Kidney (tissue), 14 donors: ENCODE data around the gene C12orf76. TPM values are rescaled to one million over a fixed set of nuclear protein-coding genes. Genes with fewer than 3 reads are reported as not detected.

Source experiments
- DNase-seq, 5 donors: peaks; one replicate each; pipeline ENCODE4 v3.0.0-alpha.2; 2013 to 2020
- FAIRE-seq: peaks from 2 replicates; lab custom pipeline; 2012; peaks lifted over from hg19 to GRCh38; lab: Jason Lieb, UNC
- H3K27ac ChIP-seq, 2 donors: one replicate each; pipeline ENCODE4 v1.7.0; 2013; ENCODE audit warnings: low read depth in 2 of 2, low read length in 2 of 2, inconsistent platforms in 1 of 2
- H3K27me3 ChIP-seq: one replicate; pipeline ENCODE4 v1.7.1; 2013; ENCODE audit warnings: low read length, inconsistent platforms; ENCODE audit not compliant: control insufficient read depth, insufficient read depth
- H3K36me3 ChIP-seq, 3 donors: one replicate each; pipeline versions ENCODE4 v1.7.0 to v1.7.1; 2013; ENCODE audit warnings: low read length in 3 of 3, control low read depth in 1 of 3, inconsistent platforms in 1 of 3; ENCODE audit not compliant: insufficient read depth in 3 of 3, control insufficient read depth in 2 of 3
- H3K4me1 ChIP-seq, 3 donors: one replicate each; pipeline versions ENCODE4 v1.7.0 to v1.7.1; 2013; ENCODE audit warnings: low read length in 3 of 3, inconsistent platforms in 1 of 3, low read depth in 1 of 3; ENCODE audit not compliant: control insufficient read depth in 2 of 3, insufficient read depth in 2 of 3
- H3K4me3 ChIP-seq, 3 donors: one replicate each; pipeline versions ENCODE4 v1.7.0 to v1.8.1; 2013; ENCODE audit warnings: low read length in 3 of 3, control low read depth in 1 of 3, inconsistent platforms in 1 of 3
- H3K9ac ChIP-seq, 3 donors: one replicate each; pipeline versions ENCODE4 v1.7.0 to v1.7.1; 2013; ENCODE audit warnings: low read length in 3 of 3, control low read depth in 1 of 3, inconsistent platforms in 1 of 3
- H3K9me3 ChIP-seq, 3 donors: one replicate each; pipeline versions ENCODE4 v1.7.0 to v1.7.1; 2013; ENCODE audit warnings: low read length in 3 of 3, control low read depth in 1 of 3, inconsistent platforms in 1 of 3; ENCODE audit not compliant: control insufficient read depth in 2 of 3, insufficient read depth in 1 of 3
- intact Hi-C: fragments of 100-400 bp; cut with DNase I; formaldehyde crosslinking; loops from one replicate; pipeline ENCODE4 v1.11.1; 2022
- polyA plus RNA-seq: library from polyadenylated mRNA; stranded (reverse); fragments of 350-450 nt; fragmentation: Illumina TruSeq; extraction: RNeasy Lipid Tissue Mini Kit (QIAGEN cat#74804); gene quantifications from one replicate; pipeline ENCODE4 v1.2.3, GENCODE V29; 2014; ENCODE audit warnings: low read depth, low replicate concordance; ENCODE audit not compliant: insufficient read depth
- total RNA-seq: library from RNA; stranded (reverse); fragmentation: NEBNext Ultra II Directional; extraction: Animal tissue kit (Norgen Biotek cat#: 25700); gene quantifications from one replicate; pipeline ENCODE4 v1.2.1, GENCODE V29; 2021
- TF ChIP-seq, protein P1 (sequence below): IDR thresholded peaks from 3 replicates; pipeline ENCODE4 v1.5.1; 2012; ENCODE audit warnings: mild to moderate bottlenecking, moderate library complexity, borderline replicate concordance; ENCODE audit not compliant: insufficient read depth; ENCODE audit errors: extremely low read depth
- donor health status: control.
- donor health status: control.
- donor health status: control.
- donor health status: control.
- donor health status: control.
- donor health status: DM: yes; HTN: yes; CAD: no.
- donor health status: Normal renal cell carcinoma (clear cell type).

Gene C12orf76
- total and polyA plus RNA-seq, 2 donors from 2014 or later, result 14.6 to 15.8 TPM

- DNase-seq, result no peak
- H3K27ac ChIP-seq, result no peak overlapping the region
- no peak overlapping the region for H3K9ac ChIP-seq
- no peaks in the 10 kb centered on the region for H3K27me3 ChIP-seq
- FAIRE-seq, result no peak
- no peak overlapping the region for H3K4me3 ChIP-seq
- no peaks in the 10 kb centered on the region for H3K9me3 ChIP-seq
- peaks cover 0 to 5% (median 0%) of the 10 kb centered on the region in 3 donors for H3K4me1 ChIP-seq
- intact Hi-C loops, result no loop called here
- no peaks in the 10 kb centered on the region for H3K36me3 ChIP-seq
- TF ChIP-seq, protein P1, sequence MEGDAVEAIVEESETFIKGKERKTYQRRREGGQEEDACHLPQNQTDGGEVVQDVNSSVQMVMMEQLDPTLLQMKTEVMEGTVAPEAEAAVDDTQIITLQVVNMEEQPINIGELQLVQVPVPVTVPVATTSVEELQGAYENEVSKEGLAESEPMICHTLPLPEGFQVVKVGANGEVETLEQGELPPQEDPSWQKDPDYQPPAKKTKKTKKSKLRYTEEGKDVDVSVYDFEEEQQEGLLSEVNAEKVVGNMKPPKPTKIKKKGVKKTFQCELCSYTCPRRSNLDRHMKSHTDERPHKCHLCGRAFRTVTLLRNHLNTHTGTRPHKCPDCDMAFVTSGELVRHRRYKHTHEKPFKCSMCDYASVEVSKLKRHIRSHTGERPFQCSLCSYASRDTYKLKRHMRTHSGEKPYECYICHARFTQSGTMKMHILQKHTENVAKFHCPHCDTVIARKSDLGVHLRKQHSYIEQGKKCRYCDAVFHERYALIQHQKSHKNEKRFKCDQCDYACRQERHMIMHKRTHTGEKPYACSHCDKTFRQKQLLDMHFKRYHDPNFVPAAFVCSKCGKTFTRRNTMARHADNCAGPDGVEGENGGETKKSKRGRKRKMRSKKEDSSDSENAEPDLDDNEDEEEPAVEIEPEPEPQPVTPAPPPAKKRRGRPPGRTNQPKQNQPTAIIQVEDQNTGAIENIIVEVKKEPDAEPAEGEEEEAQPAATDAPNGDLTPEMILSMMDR, result no peak
Measured at GRCh38 chr12:110005319-110005973, 42.9 kb downstream of the C12orf76 start.

- DNase-seq (no peak), FAIRE-seq (no peak)
- H3K36me3 ChIP-seq, result no peaks in the 10 kb centered on the region
- H3K9me3 ChIP-seq, result no peaks in the 10 kb centered on the region
- intact Hi-C loops, result no loop called here
- no peaks in the 10 kb centered on the region for H3K27me3 ChIP-seq
- no peak overlapping the region for H3K4me3 ChIP-seq
- TF ChIP-seq, protein P1, result no peak
- H3K9ac ChIP-seq, result no peak overlapping the region
- H3K4me1 ChIP-seq, result peaks cover 0 to 5% (median 5%) of the 10 kb centered on the region in 3 donors
- H3K27ac ChIP-seq, result no peak overlapping the region
Measured at GRCh38 chr12:110004598-110004997, 43.7 kb downstream of the C12orf76 start.

- no peaks in the 10 kb centered on the region for H3K36me3 ChIP-seq
- H3K27ac ChIP-seq, result peak overlapping the region in 1 of 2 donors; percentile 38
- TF ChIP-seq, protein P1, result no peak
- H3K4me3 ChIP-seq, result no peak overlapping the region
- no peaks in the 10 kb centered on the region for H3K9me3 ChIP-seq
- peak overlapping the region in 1 of 3 donors; percentile 29 for H3K9ac ChIP-seq
- intact Hi-C loops, result no loop called here
- H3K4me1 ChIP-seq, result peaks cover 0 to 9% (median 5%) of the 10 kb centered on the region in 3 donors
- DNase-seq, result peak in 1 of 5 donors; percentile 61
- H3K27me3 ChIP-seq, result no peaks in the 10 kb centered on the region
- no peak for FAIRE-seq
Measured at GRCh38 chr12:110002676-110003515, 45.4 kb downstream of the C12orf76 start.
